Panc1 (cell line): ENCODE measurements around the gene TMEM156. TPM values are rescaled to one million over a fixed set of nuclear protein-coding genes. Genes with fewer than 3 reads are reported as not detected.
"Not testable (repeated sequence)": the region's sequence is repeated elsewhere in the genome, so short reads cannot be mapped to it uniquely, and the experiment has no call there.

Experiments
- ATAC-seq: fragments of 200-7000 bp; cut with Tn5 transposase; 2 replicates; pipeline ENCODE4 v1.9.1; 2020; ENCODE audit warnings: mild to moderate bottlenecking, moderate library complexity
- BruUV-seq: library from RNA; stranded (reverse); fragments of 400-500 nt; replicated peaks from 2 replicates; lab custom pipeline; 2021; lab: Mats Ljungman, UMichigan
- CTCF ChIA-PET: fragments of 300-600 bp; sonication (Branson Sonifier 250); formaldehyde crosslinking; loops from one replicate; lab custom pipeline; 2022; ENCODE audit warnings: antibody characterized with exemption; lab: Charles Lee
- POLR2A ChIA-PET: fragments of 300-600 bp; sonication (Branson Sonifier 250); formaldehyde crosslinking; loops from one replicate; lab custom pipeline; 2022; ENCODE audit warnings: antibody characterized with exemption; lab: Charles Lee
- DNase-seq: peaks from one replicate; pipeline ENCODE4 v3.0.0-alpha.2; 2010; ENCODE audit warnings: low read depth, low spot score
- H3K27ac ChIP-seq: 2 replicates; pipeline ENCODE4 v1.5.1; 2011; ENCODE audit warnings: mild to moderate bottlenecking, low read length, inconsistent platforms
- H3K27me3 ChIP-seq: fragments of 200-500 bp; sonication (Bioruptor generic); 2 replicates; pipeline ENCODE4 v1.6.0; 2014; ENCODE audit warnings: low read length, inconsistent platforms; ENCODE audit not compliant: control insufficient read depth, insufficient read depth
- H3K36me3 ChIP-seq: fragments of 200-500 bp; sonication (Bioruptor generic); 2 replicates; pipeline ENCODE4 v1.5.1; 2014; ENCODE audit warnings: inconsistent platforms, mild to moderate bottlenecking, low read length, moderate library complexity; ENCODE audit not compliant: control insufficient read depth, insufficient read depth
- H3K4me1 ChIP-seq: 2 replicates; pipeline ENCODE4 v1.5.1; 2011; ENCODE audit warnings: inconsistent platforms, mild to moderate bottlenecking, low read length, moderate library complexity; ENCODE audit not compliant: control insufficient read depth, insufficient read depth
- H3K4me3 ChIP-seq, 2 experiments: 2 replicates each; pipeline ENCODE4 v1.5.1; 2011 to 2012; ENCODE audit warnings: low read depth in 2 of 2, low read length in 2 of 2, mild to moderate bottlenecking in 2 of 2, inconsistent platforms in 1 of 2, moderate library complexity in 1 of 2
- H3K9me3 ChIP-seq: fragments of 200-500 bp; sonication (Bioruptor generic); 2 replicates; pipeline ENCODE4 v1.5.1; 2014; ENCODE audit warnings: low read depth, mild to moderate bottlenecking, inconsistent platforms, low read length, moderate library complexity; ENCODE audit not compliant: control insufficient read depth, insufficient read depth
- POLR2AphosphoS5 ChIP-seq: IDR thresholded peaks from 2 replicates; pipeline ENCODE4 v1.6.1; 2012; ENCODE audit warnings: mild to moderate bottlenecking, low read depth, low read length, moderate library complexity
- SIN3A ChIP-seq: IDR thresholded peaks from 2 replicates; pipeline ENCODE4 v1.6.1; 2012; ENCODE audit warnings: low read depth, mild to moderate bottlenecking, low read length, moderate library complexity, borderline replicate concordance; ENCODE audit not compliant: insufficient read depth
- TCF7L2 ChIP-seq: IDR thresholded peaks from 2 replicates; pipeline ENCODE4 v1.6.1; 2011; ENCODE audit warnings: mild to moderate bottlenecking, low read depth, low read length, inconsistent platforms
- in situ Hi-C: cut with HindIII; loops from 2 replicates; pipeline ENCODE4 v1.10.0; 2016; ENCODE audit warnings: low sequenced_read_pairs, low pct_unique_long_range_greater_than_20kb
- intact Hi-C: fragments of 100-400 bp; cut with micrococcal nuclease; formaldehyde crosslinking; loops from one replicate; pipeline ENCODE4 v1.10.0; 2022; ENCODE audit not compliant: unreplicated experiment
- total RNA-seq: library from RNA; stranded (reverse); gene quantifications from one replicate; pipeline ENCODE4 v1.2.1, GENCODE V29; 2021; ENCODE audit not compliant: unreplicated experiment
- TF ChIP-seq, protein P1 (sequence below): fragments of 450-650 bp; IDR thresholded peaks from 2 replicates; pipeline ENCODE4 v1.5.1; 2017; ENCODE audit warnings: mild to moderate bottlenecking
- TF ChIP-seq, protein P2 (sequence below), 2 experiments: IDR thresholded peaks; 2 replicates each; pipeline ENCODE4 v1.6.1; 2011 to 2012; ENCODE audit warnings: low read depth in 2 of 2, control low read depth in 1 of 2, low read length in 1 of 2, mild to moderate bottlenecking in 1 of 2, moderate library complexity in 1 of 2; ENCODE audit not compliant: insufficient read depth in 1 of 2

TMEM156 gene
- total RNA-seq, 1 experiment from 2014 or later, result 5.8 TPM

DNA sequence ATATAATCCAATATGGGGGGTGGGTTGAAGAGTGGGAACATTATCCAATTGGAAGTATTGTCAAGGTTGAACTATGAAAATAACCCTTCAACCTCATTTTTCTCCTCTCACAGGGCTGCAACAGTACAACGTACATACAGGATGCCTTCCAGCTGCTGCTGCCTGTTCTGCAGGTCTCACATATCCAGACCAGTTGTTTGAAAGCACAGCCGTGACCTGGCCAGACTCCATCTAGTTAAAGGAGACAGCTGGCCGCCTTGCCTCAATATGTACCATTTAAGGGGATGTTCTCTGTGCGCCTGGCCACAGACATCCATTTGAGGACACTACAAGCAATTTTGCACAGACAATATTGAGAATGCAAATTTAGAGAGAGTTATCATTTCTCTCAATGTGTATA, 88.9 kb downstream of the TMEM156 start:
- ATAC-seq (no peak), DNase-seq (no peak)
- CTCF ChIA-PET, result interaction anchor here (0.6 kb wide), 1 partner anchor 496 kb away, joined by 4 read pairs; no protein-coding TSS in a partner anchor
- no peaks in the 10 kb centered on the region for H3K9me3 ChIP-seq
- in situ Hi-C loops, result no loop called here
- BruUV-seq, result no TSS peak
- intact Hi-C loops, result no loop called here
- no peaks in the 10 kb centered on the region for H3K36me3 ChIP-seq
- H3K27me3 ChIP-seq, result no peaks in the 10 kb centered on the region
- TF ChIP-seq POLR2AphosphoS5, result no peak
- TF ChIP-seq, protein P1, sequence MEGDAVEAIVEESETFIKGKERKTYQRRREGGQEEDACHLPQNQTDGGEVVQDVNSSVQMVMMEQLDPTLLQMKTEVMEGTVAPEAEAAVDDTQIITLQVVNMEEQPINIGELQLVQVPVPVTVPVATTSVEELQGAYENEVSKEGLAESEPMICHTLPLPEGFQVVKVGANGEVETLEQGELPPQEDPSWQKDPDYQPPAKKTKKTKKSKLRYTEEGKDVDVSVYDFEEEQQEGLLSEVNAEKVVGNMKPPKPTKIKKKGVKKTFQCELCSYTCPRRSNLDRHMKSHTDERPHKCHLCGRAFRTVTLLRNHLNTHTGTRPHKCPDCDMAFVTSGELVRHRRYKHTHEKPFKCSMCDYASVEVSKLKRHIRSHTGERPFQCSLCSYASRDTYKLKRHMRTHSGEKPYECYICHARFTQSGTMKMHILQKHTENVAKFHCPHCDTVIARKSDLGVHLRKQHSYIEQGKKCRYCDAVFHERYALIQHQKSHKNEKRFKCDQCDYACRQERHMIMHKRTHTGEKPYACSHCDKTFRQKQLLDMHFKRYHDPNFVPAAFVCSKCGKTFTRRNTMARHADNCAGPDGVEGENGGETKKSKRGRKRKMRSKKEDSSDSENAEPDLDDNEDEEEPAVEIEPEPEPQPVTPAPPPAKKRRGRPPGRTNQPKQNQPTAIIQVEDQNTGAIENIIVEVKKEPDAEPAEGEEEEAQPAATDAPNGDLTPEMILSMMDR, result no peak
- POLR2A ChIA-PET, result no interaction called here
- H3K4me1 ChIP-seq, result no peaks in the 10 kb centered on the region
- no peak overlapping the region for H3K27ac ChIP-seq
- no peak overlapping the region for H3K4me3 ChIP-seq

DNA sequence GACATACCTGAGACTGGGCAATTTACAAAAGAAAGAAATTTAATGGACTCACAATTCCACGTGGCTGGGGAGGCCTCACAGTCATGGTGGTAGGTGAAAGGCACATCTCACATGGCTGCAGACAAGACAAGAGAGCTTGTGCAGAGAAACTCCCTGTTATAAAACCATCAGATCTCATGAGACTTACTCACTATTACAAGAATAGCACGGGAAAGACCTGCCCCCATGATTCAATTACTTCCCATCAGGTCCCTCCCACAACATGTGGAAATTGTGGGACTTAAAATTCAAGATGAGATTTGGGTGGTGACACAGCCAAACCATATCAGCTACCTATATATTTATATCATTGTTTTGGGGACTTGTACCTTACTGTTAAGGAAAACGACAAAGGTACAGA, 90.3 kb downstream of the TMEM156 start:
- H3K36me3 ChIP-seq, CTCF ChIA-PET, DNase-seq, intact Hi-C loops, ATAC-seq, H3K9me3 ChIP-seq, H3K27me3 ChIP-seq, H3K27ac ChIP-seq, H3K4me1 ChIP-seq, in situ Hi-C loops, H3K4me3 ChIP-seq, BruUV-seq: not testable (repeated sequence)
- POLR2A ChIA-PET, result interaction anchor here (0.6 kb wide), 1 partner anchor 204 kb away, joined by 4 read pairs; no protein-coding TSS in a partner anchor

DNA sequence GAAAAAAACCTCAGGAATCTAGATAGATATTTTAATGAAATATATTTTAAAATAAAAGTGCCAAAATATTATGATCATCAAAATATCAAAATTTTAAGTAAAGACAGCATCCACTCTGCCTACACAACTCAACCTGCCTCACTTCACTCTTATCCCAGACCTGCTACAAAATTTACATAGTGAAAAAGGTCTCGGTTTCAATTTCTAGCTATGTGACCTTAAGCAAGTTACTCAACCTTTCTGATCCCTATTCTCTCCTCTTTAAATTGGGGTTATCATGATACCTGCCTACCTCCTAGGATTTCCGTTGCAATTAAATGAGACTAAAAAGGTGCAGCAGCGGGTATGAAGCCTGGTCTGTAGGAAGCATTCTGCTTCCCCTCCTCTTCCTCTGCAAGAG, 91.7 kb downstream of the TMEM156 start:
- Histone ChIP-seq H3K4me1 (no peaks in the 10 kb centered on the region), H3K4me3 (no peak overlapping the region), H3K27ac (no peak overlapping the region), H3K27me3 (no peaks in the 10 kb centered on the region), H3K36me3 (no peaks in the 10 kb centered on the region), H3K9me3 (no peaks in the 10 kb centered on the region)
- intact Hi-C loops, result no loop called here
- DNase-seq (no peak), ATAC-seq (no peak)
- ChIA-PET POLR2A (no interaction called here), CTCF (no interaction called here)
- no TSS peak for BruUV-seq
- no peak for TF ChIP-seq POLR2AphosphoS5
- TF ChIP-seq, protein P2, sequence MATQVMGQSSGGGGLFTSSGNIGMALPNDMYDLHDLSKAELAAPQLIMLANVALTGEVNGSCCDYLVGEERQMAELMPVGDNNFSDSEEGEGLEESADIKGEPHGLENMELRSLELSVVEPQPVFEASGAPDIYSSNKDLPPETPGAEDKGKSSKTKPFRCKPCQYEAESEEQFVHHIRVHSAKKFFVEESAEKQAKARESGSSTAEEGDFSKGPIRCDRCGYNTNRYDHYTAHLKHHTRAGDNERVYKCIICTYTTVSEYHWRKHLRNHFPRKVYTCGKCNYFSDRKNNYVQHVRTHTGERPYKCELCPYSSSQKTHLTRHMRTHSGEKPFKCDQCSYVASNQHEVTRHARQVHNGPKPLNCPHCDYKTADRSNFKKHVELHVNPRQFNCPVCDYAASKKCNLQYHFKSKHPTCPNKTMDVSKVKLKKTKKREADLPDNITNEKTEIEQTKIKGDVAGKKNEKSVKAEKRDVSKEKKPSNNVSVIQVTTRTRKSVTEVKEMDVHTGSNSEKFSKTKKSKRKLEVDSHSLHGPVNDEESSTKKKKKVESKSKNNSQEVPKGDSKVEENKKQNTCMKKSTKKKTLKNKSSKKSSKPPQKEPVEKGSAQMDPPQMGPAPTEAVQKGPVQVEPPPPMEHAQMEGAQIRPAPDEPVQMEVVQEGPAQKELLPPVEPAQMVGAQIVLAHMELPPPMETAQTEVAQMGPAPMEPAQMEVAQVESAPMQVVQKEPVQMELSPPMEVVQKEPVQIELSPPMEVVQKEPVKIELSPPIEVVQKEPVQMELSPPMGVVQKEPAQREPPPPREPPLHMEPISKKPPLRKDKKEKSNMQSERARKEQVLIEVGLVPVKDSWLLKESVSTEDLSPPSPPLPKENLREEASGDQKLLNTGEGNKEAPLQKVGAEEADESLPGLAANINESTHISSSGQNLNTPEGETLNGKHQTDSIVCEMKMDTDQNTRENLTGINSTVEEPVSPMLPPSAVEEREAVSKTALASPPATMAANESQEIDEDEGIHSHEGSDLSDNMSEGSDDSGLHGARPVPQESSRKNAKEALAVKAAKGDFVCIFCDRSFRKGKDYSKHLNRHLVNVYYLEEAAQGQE (IDR thresholded peaks at IDR 0.05; ENCODE audit: insufficient read depth in 1 of 2, low read depth in 2 of 2, low read length in 1 of 2), result no peak
- no peak for TF ChIP-seq SIN3A
- TF ChIP-seq, protein P1, result no peak
- no peak for TF ChIP-seq TCF7L2
- in situ Hi-C loops, result no loop called here
